Measurements from ENCODE around the gene RND3.

The RND3 gene

DNA sequence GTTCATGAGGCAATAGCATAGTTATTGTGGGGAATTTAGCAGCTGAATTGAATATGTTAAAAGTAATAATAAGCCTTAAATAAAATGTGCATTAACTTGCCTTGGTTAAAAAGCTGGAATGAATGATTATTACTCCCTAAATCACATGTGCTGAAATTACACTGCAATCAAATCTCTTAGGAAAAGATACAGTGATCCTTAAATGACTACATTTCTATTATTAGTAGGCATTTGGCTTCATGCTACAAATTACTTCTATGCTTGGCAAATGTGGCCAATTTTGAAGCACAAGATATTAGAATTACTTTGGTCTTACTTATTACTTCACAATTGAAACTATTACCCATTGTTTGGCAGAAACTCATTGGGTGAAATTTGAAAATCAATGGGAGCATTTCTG is 5.4 kb downstream of the RND3 start:
- peak; percentile 46 for DNase-seq (ENCODE audit: low read depth)
- TF ChIP-seq, protein P1, sequence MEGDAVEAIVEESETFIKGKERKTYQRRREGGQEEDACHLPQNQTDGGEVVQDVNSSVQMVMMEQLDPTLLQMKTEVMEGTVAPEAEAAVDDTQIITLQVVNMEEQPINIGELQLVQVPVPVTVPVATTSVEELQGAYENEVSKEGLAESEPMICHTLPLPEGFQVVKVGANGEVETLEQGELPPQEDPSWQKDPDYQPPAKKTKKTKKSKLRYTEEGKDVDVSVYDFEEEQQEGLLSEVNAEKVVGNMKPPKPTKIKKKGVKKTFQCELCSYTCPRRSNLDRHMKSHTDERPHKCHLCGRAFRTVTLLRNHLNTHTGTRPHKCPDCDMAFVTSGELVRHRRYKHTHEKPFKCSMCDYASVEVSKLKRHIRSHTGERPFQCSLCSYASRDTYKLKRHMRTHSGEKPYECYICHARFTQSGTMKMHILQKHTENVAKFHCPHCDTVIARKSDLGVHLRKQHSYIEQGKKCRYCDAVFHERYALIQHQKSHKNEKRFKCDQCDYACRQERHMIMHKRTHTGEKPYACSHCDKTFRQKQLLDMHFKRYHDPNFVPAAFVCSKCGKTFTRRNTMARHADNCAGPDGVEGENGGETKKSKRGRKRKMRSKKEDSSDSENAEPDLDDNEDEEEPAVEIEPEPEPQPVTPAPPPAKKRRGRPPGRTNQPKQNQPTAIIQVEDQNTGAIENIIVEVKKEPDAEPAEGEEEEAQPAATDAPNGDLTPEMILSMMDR (IDR thresholded peaks at IDR 0.05; ENCODE audit: insufficient read depth, low read depth, low read length, missing control alignments) = no peak
- H3K4me3 ChIP-seq (ENCODE audit: low read length) = peak overlapping the region; percentile 3

DNA sequence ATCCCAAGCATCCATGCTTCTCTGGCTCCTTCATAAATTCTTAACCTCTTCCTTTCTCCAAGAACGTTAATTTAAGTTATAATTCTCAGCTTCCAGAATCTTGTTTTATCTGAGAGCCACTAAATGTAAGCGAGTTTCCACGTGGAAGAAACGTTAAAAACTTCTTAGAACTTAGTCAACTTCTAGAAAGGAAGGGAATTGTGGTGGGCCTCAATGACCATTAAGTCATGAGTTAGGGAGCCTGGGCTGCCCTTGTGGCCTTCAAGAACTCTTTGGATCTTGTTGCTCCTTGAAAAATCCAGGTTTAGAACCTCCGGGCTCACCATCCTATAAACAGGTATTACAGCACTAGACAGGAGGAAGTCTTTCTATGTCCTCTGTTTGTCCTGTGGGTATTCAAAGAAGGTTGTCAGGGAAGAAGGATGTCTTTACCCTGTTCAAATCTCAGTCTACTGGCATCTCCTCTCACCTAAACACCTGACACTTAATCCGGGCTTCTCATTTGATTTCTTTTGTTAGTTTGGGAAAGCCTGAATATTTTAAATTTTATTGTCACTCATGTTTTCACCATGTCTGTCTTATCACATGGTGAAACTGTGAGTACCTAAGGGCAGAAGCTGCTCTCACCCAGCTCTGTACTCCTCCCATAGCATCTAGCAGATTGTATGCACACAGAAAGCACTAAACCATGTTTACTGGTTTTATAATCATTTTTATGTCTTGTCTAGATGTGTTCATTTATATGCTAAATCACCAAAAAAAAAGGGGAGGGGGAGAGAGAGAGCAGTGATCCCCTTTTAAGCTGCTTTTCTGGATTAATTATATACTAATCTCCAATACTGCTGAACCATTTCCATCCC is 6.3 kb downstream of the RND3 start:
- peak; percentile 61 for DNase-seq (ENCODE audit: low read depth)
- H3K4me3 ChIP-seq (ENCODE audit: low read length) = peak overlapping the region; percentile 0
- TF ChIP-seq, protein P1 (IDR thresholded peaks at IDR 0.05; ENCODE audit: insufficient read depth, low read depth, low read length, missing control alignments) = no peak

DNA sequence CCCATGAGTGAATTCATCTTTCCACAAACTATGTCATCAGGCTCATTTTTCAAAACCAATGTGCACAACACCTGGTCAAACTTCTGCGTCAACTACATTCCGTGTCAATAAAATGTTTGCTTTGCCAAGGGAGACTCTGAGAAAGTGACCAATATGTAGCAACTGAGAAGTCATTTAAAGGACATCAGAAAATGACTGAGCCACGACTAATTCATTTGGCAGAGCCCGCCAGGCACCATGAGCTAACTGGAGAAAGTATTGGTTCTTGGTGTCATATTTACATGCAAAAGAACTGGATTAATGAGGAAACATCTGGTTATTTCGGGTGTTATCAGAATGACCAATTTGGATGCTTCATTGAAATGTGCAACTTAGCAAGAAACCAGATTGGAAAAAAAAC is 7.2 kb downstream of the RND3 start:
- TF ChIP-seq, protein P1 (IDR thresholded peaks at IDR 0.05; ENCODE audit: insufficient read depth, low read depth, low read length, missing control alignments) = no peak
- H3K4me3 ChIP-seq (ENCODE audit: low read length) = no peak overlapping the region
- DNase-seq (ENCODE audit: low read depth) = peak; percentile 81

GRCh38 chr2:150479075-150479915 is 8.2 kb downstream of the RND3 start:
- TF ChIP-seq, protein P1 (IDR thresholded peaks at IDR 0.05; ENCODE audit: insufficient read depth, low read depth, low read length, missing control alignments) = no peak
- H3K4me3 ChIP-seq (ENCODE audit: low read length) = peak overlapping the region; percentile 39
- peak; percentile 90 for DNase-seq (ENCODE audit: low read depth)

DNA sequence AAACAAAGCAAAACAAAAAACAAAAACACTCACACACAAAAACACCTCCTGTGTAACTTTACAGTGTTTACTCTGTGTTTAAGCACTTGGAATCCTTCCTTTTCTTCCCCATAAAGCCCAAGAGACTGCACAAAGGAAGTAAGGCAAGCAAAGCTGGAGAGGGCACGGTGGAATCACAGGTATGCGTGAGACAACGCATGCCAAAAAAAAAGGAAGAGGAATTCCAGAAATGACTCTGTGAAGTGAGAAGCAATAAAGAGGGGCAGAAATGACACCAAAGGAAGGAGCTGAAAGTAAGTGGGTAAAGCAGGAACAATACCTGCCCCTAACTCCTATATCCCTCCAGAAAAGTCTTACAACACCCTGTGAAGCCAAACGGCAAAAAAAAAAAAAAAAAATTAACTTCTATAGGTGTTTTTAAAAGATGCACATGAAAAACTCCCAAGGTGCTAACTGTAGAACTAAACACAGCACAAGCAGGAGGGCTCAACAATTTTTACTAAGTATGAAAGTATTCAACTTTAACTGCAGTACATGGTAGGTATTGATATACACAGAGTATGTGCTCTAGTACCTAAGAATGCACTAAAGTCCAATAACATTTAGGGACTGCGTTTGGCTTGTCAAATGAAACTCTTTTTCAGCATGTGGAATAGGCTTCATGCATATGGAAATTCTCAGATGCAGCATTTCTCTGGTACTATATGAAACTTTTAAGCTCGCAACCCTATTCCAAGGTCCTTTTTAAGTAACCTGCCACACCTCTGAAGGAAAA is 9.1 kb downstream of the RND3 start:
- DNase-seq (ENCODE audit: low read depth) = peak; percentile 50
- TF ChIP-seq, protein P1 (IDR thresholded peaks at IDR 0.05; ENCODE audit: insufficient read depth, low read depth, low read length, missing control alignments) = no peak
- H3K4me3 ChIP-seq (ENCODE audit: low read length) = peak overlapping the region; percentile 39

GRCh38 chr2:150477347-150477746 is 10.1 kb downstream of the RND3 start:
- DNase-seq (ENCODE audit: low read depth) = peak; percentile 60

More at GRCh38 chr2:150477347-150477746, 10.1 kb downstream of the RND3 start:
- H3K4me3 ChIP-seq (ENCODE audit: low read length) = no peak overlapping the region
- TF ChIP-seq, protein P1 (IDR thresholded peaks at IDR 0.05; ENCODE audit: insufficient read depth, low read depth, low read length, missing control alignments) = no peak

Data from epithelial cell of esophagus (primary cell).